Adrenal gland (tissue), 5 donors: ENCODE results near the gene SOX18.

Experiments
- CTCF ChIP-seq, 6 experiments: fragments of 450-650 bp in 4 of 6; fragments of 200-600 bp in 2 of 6; sonication (generic) in 1 of 6; IDR thresholded peaks; 1 replicate in 5 of 6; 2 replicates in 1 of 6; pipeline versions ENCODE4 v1.5.1 to v1.8.0; 2016 to 2021; ENCODE audit warnings: antibody characterized with exemption in 6 of 6, mild to moderate bottlenecking in 2 of 6, moderate library complexity in 1 of 6
- POLR2A ChIP-seq, 2 donors: fragments of 450-650 bp; IDR thresholded peaks; one replicate each; pipeline ENCODE4 v1.6.1; 2017; ENCODE audit warnings: antibody characterized with exemption in 2 of 2, mild to moderate bottlenecking in 2 of 2, moderate library complexity in 1 of 2
- donor health status: DM: no; HTN: no; CAD: no.

- TF ChIP-seq POLR2A (IDR thresholded peaks at IDR 0.05) (no peak), CTCF (IDR thresholded peaks at IDR 0.05) (no peak)
These were observed 12.9 kb downstream of the SOX18 start for GRCh38 chr20:64036346-64037198.
